IMR-90 (cell line): Measurements from ENCODE around the gene LMOD1. TPM values are rescaled to one million over a fixed set of nuclear protein-coding genes. Genes with fewer than 3 reads are reported as not detected.

Experiments used
- ATAC-seq: fragments of 200-7000 bp; cut with Tn5 transposase; 2 replicates; pipeline ENCODE4 v1.9.1; 2020; ENCODE audit warnings: low read depth, mild to moderate bottlenecking, moderate library complexity
- BruUV-seq: library from RNA; stranded (reverse); fragments of 400-500 nt; replicated peaks from 2 replicates; lab custom pipeline; 2021; lab: Mats Ljungman, UMichigan
- CTCF ChIA-PET: fragments of 300-600 bp; formaldehyde crosslinking; extraction: SDS; loops from one replicate; lab custom pipeline; 2021; ENCODE audit warnings: antibody characterized with exemption; lab: Yijun Ruan, JAX
- POLR2A ChIA-PET: fragments of 300-600 bp; sonication (Branson Sonifier 250); formaldehyde crosslinking; loops from one replicate; lab custom pipeline; 2022; ENCODE audit warnings: antibody characterized with exemption; ENCODE audit not compliant: unreplicated experiment; lab: Charles Lee
- DNase-seq: peaks from one replicate; pipeline ENCODE4 v3.0.0; 2013
- H2AFZ ChIP-seq: replicated peaks from 2 replicates; pipeline ENCODE3; 2013; ENCODE audit warnings: low read length, mild to moderate bottlenecking; ENCODE audit not compliant: poor library complexity
- H2AK5ac ChIP-seq: 2 replicates; pipeline ENCODE4 v1.6.1; 2013; ENCODE audit warnings: low read depth, low read length, inconsistent platforms
- H2AK9ac ChIP-seq: replicated peaks from 2 replicates; pipeline ENCODE3; 2013; ENCODE audit warnings: mild to moderate bottlenecking, low read depth, low read length, moderate library complexity; ENCODE audit not compliant: poor library complexity
- H2BK120ac ChIP-seq: 2 replicates; pipeline ENCODE4 v1.6.1; 2013; ENCODE audit warnings: low read depth, low read length, inconsistent platforms
- H2BK15ac ChIP-seq: 3 replicates; pipeline ENCODE4 v1.6.1; 2013; ENCODE audit warnings: low read depth, low read length, inconsistent platforms
- H2BK20ac ChIP-seq: 2 replicates; pipeline ENCODE4 v1.6.1; 2013; ENCODE audit warnings: low read depth, mild to moderate bottlenecking, inconsistent platforms, low read length, moderate library complexity
- H2BK5ac ChIP-seq: 2 replicates; pipeline ENCODE4 v1.6.1; 2013; ENCODE audit warnings: mild to moderate bottlenecking, low read depth, low read length, inconsistent platforms; ENCODE audit not compliant: poor library complexity, severe bottlenecking
- H3K14ac ChIP-seq: replicated peaks from 2 replicates; pipeline ENCODE4 v1.6.1; 2013; ENCODE audit warnings: low read depth, low read length, inconsistent platforms
- H3K18ac ChIP-seq: 2 replicates; pipeline ENCODE4 v1.6.1; 2013; ENCODE audit warnings: low read depth, low read length, control low read depth
- H3K23ac ChIP-seq: 2 replicates; pipeline ENCODE4 v1.6.1; 2013; ENCODE audit warnings: low read depth, low read length, inconsistent platforms
- H3K27ac ChIP-seq: 2 replicates; pipeline ENCODE4 v1.5.1; 2013; ENCODE audit warnings: mild to moderate bottlenecking, control low read depth, low read length; ENCODE audit not compliant: insufficient read depth
- H3K27me3 ChIP-seq: 2 replicates; pipeline ENCODE4 v1.6.1; 2013; ENCODE audit warnings: low read length; ENCODE audit not compliant: control insufficient read depth, insufficient read depth
- H3K36me3 ChIP-seq: 2 replicates; pipeline ENCODE4 v1.6.1; 2013; ENCODE audit warnings: low read length, mixed read lengths; ENCODE audit not compliant: control insufficient read depth, insufficient read depth
- H3K4ac ChIP-seq: 2 replicates; pipeline ENCODE4 v1.6.1; 2013; ENCODE audit warnings: low read depth, low read length, inconsistent platforms
- H3K4me1 ChIP-seq: 2 replicates; pipeline ENCODE4 v1.6.1; 2013; ENCODE audit warnings: low read length, mixed read lengths; ENCODE audit not compliant: control insufficient read depth, insufficient read depth
- H3K4me2 ChIP-seq: 2 replicates; pipeline ENCODE4 v1.6.1; 2013; ENCODE audit warnings: low read depth, mild to moderate bottlenecking, control low read depth, low read length, moderate library complexity
- H3K4me3 ChIP-seq: 2 replicates; pipeline ENCODE4 v1.5.1; 2013; ENCODE audit warnings: low read depth, mild to moderate bottlenecking, control low read depth, low read length, moderate library complexity; ENCODE audit not compliant: insufficient read depth
- H3K56ac ChIP-seq: 2 replicates; pipeline ENCODE4 v1.6.1; 2013; ENCODE audit warnings: low read length, inconsistent platforms; ENCODE audit not compliant: insufficient read depth; ENCODE audit errors: extremely low read depth
- H3K79me1 ChIP-seq, 2 experiments: 2 replicates each; pipeline ENCODE4 v1.6.1; 2013; ENCODE audit warnings: low read length in 2 of 2, inconsistent platforms in 1 of 2, low read depth in 1 of 2
- H3K9ac ChIP-seq: 2 replicates; pipeline ENCODE4 v1.6.1; 2013; ENCODE audit warnings: low read depth, low read length, control low read depth
- H3K9me1 ChIP-seq: 2 replicates; pipeline ENCODE4 v1.6.1; 2013; ENCODE audit warnings: low read length, inconsistent platforms; ENCODE audit not compliant: insufficient read depth
- H3K9me3 ChIP-seq: 2 replicates; pipeline ENCODE4 v1.6.1; 2013; ENCODE audit warnings: low read length; ENCODE audit not compliant: control insufficient read depth, insufficient read depth
- H4K20me1 ChIP-seq: 2 replicates; pipeline ENCODE4 v1.6.1; 2013; ENCODE audit warnings: low read length, inconsistent platforms; ENCODE audit not compliant: insufficient read depth
- H4K5ac ChIP-seq: 2 replicates; pipeline ENCODE4 v1.6.1; 2013; ENCODE audit warnings: mild to moderate bottlenecking, low read depth, low read length, control low read depth
- H4K8ac ChIP-seq, 2 experiments: 2 replicates each; pipeline ENCODE4 v1.6.1; 2013; ENCODE audit warnings: low read depth in 2 of 2, low read length in 2 of 2, control low read depth in 1 of 2, inconsistent platforms in 1 of 2
- H4K91ac ChIP-seq: 2 replicates; pipeline ENCODE4 v1.6.1; 2013; ENCODE audit warnings: low read depth, low read length, inconsistent platforms; ENCODE audit not compliant: insufficient read depth
- BHLHE40 ChIP-seq: fragments of 150-350 bp; IDR thresholded peaks from 2 replicates; pipeline ENCODE4 v1.6.1; 2016; ENCODE audit warnings: mild to moderate bottlenecking, low read depth, low read length
- CEBPB ChIP-seq: IDR thresholded peaks from 2 replicates; pipeline ENCODE4 v1.6.1; 2012; ENCODE audit warnings: low read depth, low read length, improper control_type of control experiment
- CHD1 ChIP-seq: IDR thresholded peaks from 2 replicates; pipeline ENCODE4 v1.6.1; 2012; ENCODE audit warnings: low read depth, low read length, improper control_type of control experiment
- FOS ChIP-seq: fragments of 150-350 bp; IDR thresholded peaks from 2 replicates; pipeline ENCODE4 v1.6.1; 2016; ENCODE audit warnings: low read depth, low read length
- RAD21 ChIP-seq: IDR thresholded peaks from 2 replicates; pipeline ENCODE4 v1.6.1; 2012; ENCODE audit warnings: low read length, improper control_type of control experiment
- RCOR1 ChIP-seq: IDR thresholded peaks from 2 replicates; pipeline ENCODE4 v1.6.1; 2012; ENCODE audit warnings: mild to moderate bottlenecking, low read length, improper control_type of control experiment; ENCODE audit not compliant: insufficient replicate concordance
- WGBS, 2 experiments: methylation state at CpG; one replicate each; pipeline versions ENCODE4 v1.1.5 to v1.1.7; 2013; ENCODE audit warnings: missing lambda C conversion rate in 2 of 2; ENCODE audit not compliant: insufficient read length in 1 of 2; ENCODE audit errors: extremely low coverage in 2 of 2; 5-methylcytosine and 5-hydroxymethylcytosine counted together
- dilution Hi-C: fragments of 300-500 bp; cut with HindIII; formaldehyde crosslinking; loops from one replicate; pipeline ENCODE4 v1.14.3; 2018; ENCODE audit warnings: low sequenced_read_pairs; ENCODE audit not compliant: unreplicated experiment
- in situ Hi-C: fragments of 300-500 bp; cut with MboI; formaldehyde crosslinking; loops from 3 replicates; pipeline ENCODE4 v1.14.3; 2019; ENCODE audit warnings: low sequenced_read_pairs, inconsistent platforms, mixed read lengths
- intact Hi-C: fragments of 100-400 bp; cut with micrococcal nuclease; formaldehyde crosslinking; loops from 2 replicates; pipeline ENCODE4 v1.10.0; 2022
- polyA plus RNA-seq, 3 experiments: library from polyadenylated mRNA; depleted of rRNA; stranded (reverse); fragments of >200 nt; gene quantifications; 2 replicates each; pipeline ENCODE4 v1.2.3, GENCODE V29; 2012; ENCODE audit warnings: low replicate concordance in 1 of 3
- total RNA-seq: library from RNA; depleted of rRNA; stranded (reverse); fragments of >200 nt; gene quantifications from 2 replicates; pipeline ENCODE4 v1.2.3, GENCODE V29; 2012
- TF ChIP-seq, protein P1 (sequence below): conservative IDR thresholded peaks from 2 replicates; pipeline ENCODE4 v1.5.1; 2012; ENCODE audit warnings: mild to moderate bottlenecking, low read depth, low read length, improper control_type of control experiment

The LMOD1 gene
- total and polyA plus RNA-seq, 2 of the 4 experiments (the other 2 are of a cell fraction), result 51.7 to 53.2 TPM

DNA sequence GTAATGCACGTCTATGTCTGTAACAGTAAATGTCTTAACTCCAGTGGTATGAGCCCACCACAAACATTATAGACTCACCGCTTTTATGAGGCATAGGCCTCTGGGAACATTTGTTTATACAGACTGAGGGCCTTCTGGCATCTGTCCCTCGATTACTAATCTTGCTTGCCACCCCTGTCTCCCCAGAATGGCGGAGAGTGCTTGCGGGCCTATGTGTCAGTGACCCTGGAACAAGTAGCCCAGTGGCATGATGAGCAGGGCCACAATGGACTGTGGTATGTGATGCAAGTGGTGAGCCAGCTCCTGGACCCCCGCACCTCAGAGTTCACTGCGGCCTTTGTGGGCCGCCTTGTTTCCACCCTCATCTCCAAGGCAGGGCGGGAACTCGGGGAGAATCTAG is 76.0 kb downstream of the LMOD1 start:
- Histone ChIP-seq H2AFZ (no peak overlapping the region), H3K9me3 (no peaks in the 10 kb centered on the region), H4K8ac (no peak overlapping the region), H3K14ac (no peak overlapping the region), H3K23ac (no peak overlapping the region), H4K5ac (no peak overlapping the region), H3K4me3 (no peak overlapping the region), H3K27me3 (no peaks in the 10 kb centered on the region), H3K27ac (no peak overlapping the region), H2AK5ac (no peak overlapping the region), H3K4ac (no peak overlapping the region), H3K4me2 (no peak overlapping the region), H3K9me1 (peaks cover 6% of the 10 kb centered on the region), H3K4me1 (peaks cover 4% of the 10 kb centered on the region), H2BK15ac (no peak overlapping the region), H4K20me1 (peaks cover 3% of the 10 kb centered on the region; the same call in 1 of the 2 replicates), H3K79me1 (peaks cover 8 to 15% of the 10 kb centered on the region in 2 experiments; a peak in 3 of 4 replicates), H3K9ac (no peak overlapping the region), H3K36me3 (peaks cover 52% of the 10 kb centered on the region), H4K91ac (no peak overlapping the region), H2AK9ac (no peak overlapping the region), H3K18ac (no peak overlapping the region), H2BK120ac (no peak overlapping the region), H2BK5ac (no peak overlapping the region), H2BK20ac (no peak overlapping the region), H3K56ac (no peak overlapping the region)
- BruUV-seq, result no TSS peak
- no CpG with 5 or more reads among the region's 10 CpGs for WGBS, 2 experiments
- ChIA-PET CTCF (no interaction called here), POLR2A (no interaction called here)
- TF ChIP-seq RAD21 (no peak), CHD1 (no peak), CEBPB (peak; percentile 64), FOS (peak; percentile 62), BHLHE40 (peak; percentile 26; the same call in 1 of the 2 replicates), RCOR1 (peak; percentile 11)
- TF ChIP-seq, protein P1, sequence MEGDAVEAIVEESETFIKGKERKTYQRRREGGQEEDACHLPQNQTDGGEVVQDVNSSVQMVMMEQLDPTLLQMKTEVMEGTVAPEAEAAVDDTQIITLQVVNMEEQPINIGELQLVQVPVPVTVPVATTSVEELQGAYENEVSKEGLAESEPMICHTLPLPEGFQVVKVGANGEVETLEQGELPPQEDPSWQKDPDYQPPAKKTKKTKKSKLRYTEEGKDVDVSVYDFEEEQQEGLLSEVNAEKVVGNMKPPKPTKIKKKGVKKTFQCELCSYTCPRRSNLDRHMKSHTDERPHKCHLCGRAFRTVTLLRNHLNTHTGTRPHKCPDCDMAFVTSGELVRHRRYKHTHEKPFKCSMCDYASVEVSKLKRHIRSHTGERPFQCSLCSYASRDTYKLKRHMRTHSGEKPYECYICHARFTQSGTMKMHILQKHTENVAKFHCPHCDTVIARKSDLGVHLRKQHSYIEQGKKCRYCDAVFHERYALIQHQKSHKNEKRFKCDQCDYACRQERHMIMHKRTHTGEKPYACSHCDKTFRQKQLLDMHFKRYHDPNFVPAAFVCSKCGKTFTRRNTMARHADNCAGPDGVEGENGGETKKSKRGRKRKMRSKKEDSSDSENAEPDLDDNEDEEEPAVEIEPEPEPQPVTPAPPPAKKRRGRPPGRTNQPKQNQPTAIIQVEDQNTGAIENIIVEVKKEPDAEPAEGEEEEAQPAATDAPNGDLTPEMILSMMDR, result no peak
- dilution Hi-C loops (no loop called here), in situ Hi-C loops (no loop called here), intact Hi-C loops (no loop called here)
- DNase-seq, result peak; percentile 94
- ATAC-seq, result peak; percentile 88
